Stomach (tissue), 9 donors: ENCODE results near the gene SPATA9. TPM values are rescaled to one million over a fixed set of nuclear protein-coding genes. Genes with fewer than 3 reads are reported as not detected.

Source experiments
- DNase-seq, 2 donors: peaks; one replicate each; pipeline versions ENCODE4 v3.0.0 to v3.0.0-alpha.2; 2013 to 2019
- H3K27ac ChIP-seq, 5 donors: fragments of 200-600 bp in 4 of 5; sonication (generic) in 4 of 5; one replicate each; pipeline ENCODE4 v1.5.1; 2013 to 2019; ENCODE audit warnings: mild to moderate bottlenecking in 1 of 5, moderate library complexity in 1 of 5
- H3K27me3 ChIP-seq, 3 donors: fragments of 200-600 bp; sonication (generic); one replicate each; pipeline ENCODE4 v1.5.1; 2017 to 2019; ENCODE audit warnings: mixed run types in 1 of 3
- H3K36me3 ChIP-seq, 4 donors: fragments of 200-600 bp; sonication (generic); 1 replicate in 3 of 4; 2 replicates in 1 of 4; pipeline ENCODE4 v1.5.1; 2016 to 2019
- H3K4me1 ChIP-seq, 4 donors: fragments of 200-600 bp; sonication (generic); one replicate each; pipeline ENCODE4 v1.5.1; 2016 to 2019
- H3K4me3 ChIP-seq, 4 donors: fragments of 200-600 bp; sonication (generic) in 3 of 4; one replicate each; pipeline ENCODE4 v1.5.1; 2016 to 2019; ENCODE audit warnings: mild to moderate bottlenecking in 1 of 4
- H3K9me3 ChIP-seq, 4 donors: fragments of 200-600 bp; sonication (generic); one replicate each; pipeline ENCODE4 v1.5.1; 2016 to 2019
- CTCF ChIP-seq, 7 experiments: fragments of 450-650 bp in 4 of 7; fragments of 200-600 bp in 3 of 7; sonication (generic) in 3 of 7; IDR thresholded peaks; one replicate each; pipeline ENCODE4 v1.5.1; 2016 to 2019; ENCODE audit warnings: antibody characterized with exemption in 7 of 7, control low read depth in 2 of 7, mild to moderate bottlenecking in 1 of 7
- EP300 ChIP-seq: sonication (generic); formaldehyde crosslinking; IDR thresholded peaks from one replicate; pipeline ENCODE4 v1.6.1; 2017; ENCODE audit warnings: antibody characterized with exemption
- POLR2A ChIP-seq, 4 donors: fragments of 450-650 bp; IDR thresholded peaks; one replicate each; pipeline ENCODE4 v1.6.1; 2016; ENCODE audit warnings: antibody characterized with exemption in 4 of 4, control low read depth in 2 of 4, mild to moderate bottlenecking in 1 of 4, moderate library complexity in 1 of 4
- POLR2AphosphoS5 ChIP-seq, 3 donors: sonication (generic); formaldehyde crosslinking; IDR thresholded peaks; one replicate each; pipeline ENCODE4 v1.6.1; 2016; ENCODE audit warnings: antibody characterized with exemption in 3 of 3
- WGBS, 5 donors: extraction: QIAGEN DNeasy Blood & Tissue Kit in 3 of 5; methylation state at CpG; one replicate each; pipeline versions ENCODE4 v1.1.5 to v1.1.7; 2013 to 2018; 5-methylcytosine and 5-hydroxymethylcytosine counted together
- intact Hi-C: fragments of 100-400 bp; cut with DNase I; formaldehyde crosslinking; loops from one replicate; pipeline ENCODE4 v1.15.1; 2023; ENCODE audit warnings: low total_unique reads
- polyA plus RNA-seq, 3 donors: library from polyadenylated mRNA; stranded (reverse); fragments of 200-250 nt; gene quantifications; one replicate each; pipeline ENCODE4 v1.2.3, GENCODE V29; 2013
- total RNA-seq, 5 donors: library from RNA; depleted of rRNA; stranded (reverse); fragments of >200 nt; gene quantifications; one replicate each; pipeline versions ENCODE4 v1.1.0 to v1.2.3, GENCODE V29; 2014 to 2016
- donor health status: healthy with polysubstance abuse.
- donor health status: Bipolar disorder and iron deficiency.
- donor health status: healthy.

Gene SPATA9
- total and polyA plus RNA-seq, 8 donors, result 0.35 to 0.55 TPM; not detected in 6

GRCh38 chr5:95620030-95620869, 62.5 kb downstream of the SPATA9 start, which contains the start of gene GPR150:
Gene GPR150 (plus strand): TSS chr5:95620087. CDS start chr5:95620276, 189 bp downstream.
- Histone ChIP-seq H3K4me1 (peaks cover 30 to 35% (median 33%) of the 10 kb centered on the region in 4 donors), H3K36me3 (no peaks in the 10 kb centered on the region), H3K9me3 (no peaks in the 10 kb centered on the region), H3K4me3 (peak within 1 kb of the TSS; percentile 56 to 87 (median 71)), H3K27me3 (peaks cover 0 to 19% (median 3%) of the 10 kb centered on the region in 3 donors), H3K27ac (peak within 1 kb of the TSS; percentile 77 to 87 (median 84))
- WGBS, 5 donors, result 0 to 2% (median 1%) methylated on average over 23 to 85 of the region's 85 CpGs
- TF ChIP-seq POLR2A (IDR thresholded peaks at IDR 0.05) (no peak), POLR2AphosphoS5 (IDR thresholded peaks at IDR 0.05) (peak in 2 of 3 donors; percentile 13 to 40), EP300 (no peak), CTCF (IDR thresholded peaks at IDR 0.05) (no peak)
- intact Hi-C loops, result no loop called here
- peak; percentile 65 to 86 for DNase-seq

- 13 to 15% (median 14%) methylated on average over 19 of the region's 19 CpGs for WGBS, 5 donors
- H3K36me3 ChIP-seq, result no peaks in the 10 kb centered on the region
- H3K4me3 ChIP-seq, result peak overlapping the region; percentile 56 to 87 (median 71)
- H3K4me1 ChIP-seq, result peaks cover 30 to 35% (median 33%) of the 10 kb centered on the region in 4 donors
- DNase-seq, result no peak
- H3K9me3 ChIP-seq, result no peaks in the 10 kb centered on the region
- H3K27me3 ChIP-seq, result peaks cover 0 to 19% (median 3%) of the 10 kb centered on the region in 3 donors
- H3K27ac ChIP-seq, result peak overlapping the region; percentile 64 to 86 (median 81)
- TF ChIP-seq CTCF (IDR thresholded peaks at IDR 0.05) (no peak), POLR2A (IDR thresholded peaks at IDR 0.05) (no peak), EP300 (no peak)
- intact Hi-C loops, result no loop called here
These were observed 63.2 kb downstream of the SPATA9 start for GRCh38 chr5:95619514-95620029.

DNA sequence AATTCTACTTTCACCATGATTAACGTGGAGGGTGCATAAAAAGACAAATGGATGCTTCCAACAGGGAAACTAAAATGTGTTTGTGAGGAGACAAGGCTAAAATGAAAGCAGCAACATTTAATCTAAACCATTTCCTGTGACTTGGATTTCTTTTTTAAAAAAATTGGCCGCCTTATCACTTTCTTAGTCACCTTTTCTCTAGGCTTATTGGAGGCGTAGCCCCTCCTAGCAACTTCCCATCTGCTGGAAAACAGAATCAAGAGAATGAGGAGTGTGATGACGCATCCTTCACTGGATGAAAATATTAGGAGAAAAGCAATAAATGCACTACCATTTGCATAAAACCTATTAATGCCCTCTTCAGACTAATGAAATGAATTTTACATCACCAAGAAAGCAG, 63.7 kb downstream of the SPATA9 start:
- intact Hi-C loops, result no loop called here
- no peak for TF ChIP-seq POLR2AphosphoS5 (IDR thresholded peaks at IDR 0.05)
- no peak for TF ChIP-seq EP300
- no peak for TF ChIP-seq POLR2A (IDR thresholded peaks at IDR 0.05)
- H3K27me3 ChIP-seq, result peaks cover 0 to 19% (median 3%) of the 10 kb centered on the region in 3 donors
- H3K4me3 ChIP-seq, result peak overlapping the region in 2 of 4 donors; percentile 80 to 87
- no peak for DNase-seq
- H3K27ac ChIP-seq, result no peak overlapping the region
- 82 to 93% (median 89%) methylated on average over 4 of the region's 4 CpGs for WGBS, 5 donors
- peaks cover 30 to 35% (median 33%) of the 10 kb centered on the region in 4 donors for H3K4me1 ChIP-seq
- no peaks in the 10 kb centered on the region for H3K36me3 ChIP-seq
- H3K9me3 ChIP-seq, result peaks cover 0 to 2% (median 0%) of the 10 kb centered on the region in 4 donors

- H3K27me3 ChIP-seq, result peaks cover 0 to 19% (median 3%) of the 10 kb centered on the region in 3 donors
- no peaks in the 10 kb centered on the region for H3K36me3 ChIP-seq
- peaks cover 0 to 15% (median 4%) of the 10 kb centered on the region in 4 donors for H3K9me3 ChIP-seq
- intact Hi-C loops, result no loop called here
- H3K27ac ChIP-seq, result no peak overlapping the region
- no peak for DNase-seq
- TF ChIP-seq EP300 (no peak), POLR2A (IDR thresholded peaks at IDR 0.05) (no peak), CTCF (IDR thresholded peaks at IDR 0.05) (no peak), POLR2AphosphoS5 (IDR thresholded peaks at IDR 0.05) (no peak)
- no peak overlapping the region for H3K4me3 ChIP-seq
- 74 to 97% (median 95%) methylated on average over 5 of the region's 5 CpGs for WGBS, 5 donors
- peaks cover 27 to 31% (median 29%) of the 10 kb centered on the region in 4 donors for H3K4me1 ChIP-seq
These were observed 65.7 kb downstream of the SPATA9 start for GRCh38 chr5:95617057-95617456.
